CD4-positive, alpha-beta T cell treated with Interleukin-6 for 4 hours (primary cell): Measurements from ENCODE around the gene PIAS4.
A peak's percentile ranks its signal among the peaks of the same experiment; 100 is the strongest.

ENCODE experiments used
- DNase-seq: peaks from one replicate; pipeline ENCODE4 v3.0.0-alpha.2; 2020; ENCODE audit warnings: mixed read lengths

PIAS4 gene

GRCh38 chr19:3977242-3978143, 30.0 kb upstream of the PIAS4 start:
- no peak for DNase-seq

GRCh38 chr19:3978145-3978544, 29.4 kb upstream of the PIAS4 start:
- DNase-seq, result no peak

GRCh38 chr19:3979289-3979673, 28.3 kb upstream of the PIAS4 start:
- no peak for DNase-seq

GRCh38 chr19:3979674-3980352, 27.7 kb upstream of the PIAS4 start:
- no peak for DNase-seq

- DNase-seq, result no peak
Observed at GRCh38 chr19:3980353-3981251, 26.9 kb upstream of the PIAS4 start.

- DNase-seq, result no peak
Observed at GRCh38 chr19:3981373-3981735, 26.2 kb upstream of the PIAS4 start.

- DNase-seq, result no peak
Observed at GRCh38 chr19:3981736-3982681, 25.5 kb upstream of the PIAS4 start.

- DNase-seq, result no peak
Observed at GRCh38 chr19:3982701-3983541, 24.6 kb upstream of the PIAS4 start.

GRCh38 chr19:3983542-3983914, 24.0 kb upstream of the PIAS4 start:
- DNase-seq, result no peak

GRCh38 chr19:3983936-3984583, 23.5 kb upstream of the PIAS4 start:
- DNase-seq, result no peak

GRCh38 chr19:3984584-3984907, 23.0 kb upstream of the PIAS4 start:
- no peak for DNase-seq

- peak; percentile 92 for DNase-seq
Observed at GRCh38 chr19:3984908-3985642, 22.5 kb upstream of the PIAS4 start, which contains the start of gene EEF2. Gene EEF2, minus strand, starts transcription at chr19:3985463. Its CDS starts 83 bp downstream, at chr19:3985380.

GRCh38 chr19:3985643-3986259, 21.8 kb upstream of the PIAS4 start:
- DNase-seq, result no peak

- DNase-seq, result peak; percentile 76
Observed at GRCh38 chr19:3986260-3987041, 21.1 kb upstream of the PIAS4 start.

GRCh38 chr19:3987619-3988371, 19.7 kb upstream of the PIAS4 start:
- DNase-seq, result peak; percentile 93

- no peak for DNase-seq
Observed at GRCh38 chr19:3990815-3991117, 16.8 kb upstream of the PIAS4 start.

- DNase-seq, result no peak
Observed at GRCh38 chr19:3995607-3996006, 11.9 kb upstream of the PIAS4 start.
